Gastroesophageal sphincter (tissue), 4 donors: Measurements from ENCODE around the gene ANLN. TPM values are rescaled to one million over a fixed set of nuclear protein-coding genes. Genes with fewer than 3 reads are reported as not detected.
"Not testable (repeated sequence)": the region's sequence is repeated elsewhere in the genome, so short reads cannot be mapped to it uniquely, and the experiment has no call there.

Experiments
- ATAC-seq: fragments of 150-250 bp; one replicate; pipeline ENCODE4 v1.9.1; 2016; ENCODE audit warnings: mild to moderate bottlenecking, moderate library complexity
- H3K27ac ChIP-seq, 4 donors: fragments of 200-600 bp; sonication (generic) in 3 of 4; 1 replicate in 3 of 4; 2 replicates in 1 of 4; pipeline ENCODE4 v1.5.1; 2016 to 2019
- H3K27me3 ChIP-seq: fragments of 200-600 bp; sonication (generic); one replicate; pipeline ENCODE4 v1.5.1; 2019
- H3K36me3 ChIP-seq, 2 donors: fragments of 200-600 bp; sonication (generic); one replicate each; pipeline ENCODE4 v1.5.1; 2019; ENCODE audit warnings: control low read depth in 1 of 2
- H3K4me1 ChIP-seq, 3 donors: fragments of 200-600 bp; sonication (generic); 1 replicate in 2 of 3; 2 replicates in 1 of 3; pipeline ENCODE4 v1.5.1; 2016 to 2019; ENCODE audit warnings: control low read depth in 2 of 3
- H3K4me3 ChIP-seq, 2 donors: fragments of 200-600 bp; sonication (generic); one replicate each; pipeline ENCODE4 v1.5.1; 2019; ENCODE audit warnings: mild to moderate bottlenecking in 1 of 2, moderate library complexity in 1 of 2
- H3K9me3 ChIP-seq, 3 donors: fragments of 200-600 bp; sonication (generic); one replicate each; pipeline ENCODE4 v1.5.1; 2017 to 2019; ENCODE audit warnings: control low read depth in 2 of 3
- EP300 ChIP-seq: sonication (generic); formaldehyde crosslinking; IDR thresholded peaks from one replicate; pipeline ENCODE4 v1.6.1; 2017; ENCODE audit warnings: antibody characterized with exemption, mild to moderate bottlenecking
- POLR2A ChIP-seq, 2 donors: fragments of 450-650 bp; IDR thresholded peaks; one replicate each; pipeline ENCODE4 v1.6.1; 2017; ENCODE audit warnings: antibody characterized with exemption in 2 of 2, mild to moderate bottlenecking in 2 of 2, moderate library complexity in 1 of 2
- POLR2AphosphoS5 ChIP-seq: sonication (generic); formaldehyde crosslinking; IDR thresholded peaks from one replicate; pipeline ENCODE4 v1.6.1; 2017; ENCODE audit warnings: antibody characterized with exemption
- WGBS, 2 donors: methylation state at CpG; one replicate each; pipeline ENCODE4 v1.1.5; 2018; ENCODE audit warnings: low coverage in 1 of 2; 5-methylcytosine and 5-hydroxymethylcytosine counted together
- total RNA-seq, 4 donors: library from RNA; depleted of rRNA; stranded (reverse); fragments of >200 nt; gene quantifications; one replicate each; pipeline ENCODE4 v1.1.0, GENCODE V29; 2016
- TF ChIP-seq, protein P1 (sequence below), 4 experiments: fragments of 200-600 bp in 2 of 4; fragments of 450-650 bp in 2 of 4; sonication (generic) in 1 of 4; IDR thresholded peaks; one replicate each; pipeline ENCODE4 v1.5.1; 2017 to 2019; ENCODE audit warnings: antibody characterized with exemption in 4 of 4, mild to moderate bottlenecking in 2 of 4, moderate library complexity in 2 of 4

Gene ANLN
- total RNA-seq, 4 donors from 2014 or later = 2.8 to 20.7 (median 13.9) TPM

DNA sequence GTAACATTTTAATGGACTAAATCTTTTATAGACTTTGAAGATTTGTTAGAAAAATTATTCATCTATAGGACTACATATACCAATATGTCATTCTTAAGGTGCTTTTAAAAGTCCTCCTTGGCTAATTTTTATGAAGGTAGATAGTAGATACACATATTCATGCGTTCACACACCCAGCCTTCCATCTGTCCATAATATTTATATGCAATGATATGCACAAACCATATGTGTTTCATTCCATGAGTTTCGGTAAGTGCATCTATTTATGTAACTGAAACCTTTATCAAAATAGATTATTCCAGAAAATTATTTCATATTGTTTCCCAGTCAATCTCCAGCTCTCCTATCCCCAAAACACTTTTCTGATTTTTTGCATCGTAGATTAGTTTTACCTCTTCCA is 101.7 kb downstream of the ANLN start:
- Histone ChIP-seq H3K4me3 (no peak overlapping the region), H3K27me3 (no peaks in the 10 kb centered on the region), H3K36me3 (no peaks in the 10 kb centered on the region), H3K9me3 (no peaks in the 10 kb centered on the region), H3K4me1 (no peaks in the 10 kb centered on the region), H3K27ac (no peak overlapping the region)
- WGBS, 2 donors = 93 to 100% methylated on average over 2 to 3 of the region's 3 CpGs
- no peak for TF ChIP-seq POLR2AphosphoS5
- TF ChIP-seq EP300 = no peak
- no peak for TF ChIP-seq POLR2A (IDR thresholded peaks at IDR 0.05)
- TF ChIP-seq, protein P1, sequence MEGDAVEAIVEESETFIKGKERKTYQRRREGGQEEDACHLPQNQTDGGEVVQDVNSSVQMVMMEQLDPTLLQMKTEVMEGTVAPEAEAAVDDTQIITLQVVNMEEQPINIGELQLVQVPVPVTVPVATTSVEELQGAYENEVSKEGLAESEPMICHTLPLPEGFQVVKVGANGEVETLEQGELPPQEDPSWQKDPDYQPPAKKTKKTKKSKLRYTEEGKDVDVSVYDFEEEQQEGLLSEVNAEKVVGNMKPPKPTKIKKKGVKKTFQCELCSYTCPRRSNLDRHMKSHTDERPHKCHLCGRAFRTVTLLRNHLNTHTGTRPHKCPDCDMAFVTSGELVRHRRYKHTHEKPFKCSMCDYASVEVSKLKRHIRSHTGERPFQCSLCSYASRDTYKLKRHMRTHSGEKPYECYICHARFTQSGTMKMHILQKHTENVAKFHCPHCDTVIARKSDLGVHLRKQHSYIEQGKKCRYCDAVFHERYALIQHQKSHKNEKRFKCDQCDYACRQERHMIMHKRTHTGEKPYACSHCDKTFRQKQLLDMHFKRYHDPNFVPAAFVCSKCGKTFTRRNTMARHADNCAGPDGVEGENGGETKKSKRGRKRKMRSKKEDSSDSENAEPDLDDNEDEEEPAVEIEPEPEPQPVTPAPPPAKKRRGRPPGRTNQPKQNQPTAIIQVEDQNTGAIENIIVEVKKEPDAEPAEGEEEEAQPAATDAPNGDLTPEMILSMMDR (IDR thresholded peaks at IDR 0.05) = no peak
- no peak for ATAC-seq

- Histone ChIP-seq H3K4me1 (no peaks in the 10 kb centered on the region), H3K9me3 (no peaks in the 10 kb centered on the region), H3K27ac (no peak overlapping the region), H3K36me3 (no peaks in the 10 kb centered on the region), H3K27me3 (no peaks in the 10 kb centered on the region), H3K4me3 (no peak overlapping the region)
- TF ChIP-seq POLR2AphosphoS5 (no peak), EP300 (no peak), POLR2A (IDR thresholded peaks at IDR 0.05) (no peak)
- TF ChIP-seq, protein P1 (IDR thresholded peaks at IDR 0.05) = no peak
- no peak for ATAC-seq
- WGBS, 2 donors = 86 to 94% methylated on average over 3 to 6 of the region's 6 CpGs
Measured at GRCh38 chr7:36496576-36496975, 106.9 kb downstream of the ANLN start.

- not testable (repeated sequence) for H3K36me3 ChIP-seq, ATAC-seq, H3K27me3 ChIP-seq, H3K27ac ChIP-seq, H3K9me3 ChIP-seq, H3K4me3 ChIP-seq, H3K4me1 ChIP-seq
- WGBS, 2 donors = 89 to 94% methylated on average over 5 of the region's 6 CpGs
Measured at GRCh38 chr7:36497176-36497575, 107.5 kb downstream of the ANLN start.

DNA sequence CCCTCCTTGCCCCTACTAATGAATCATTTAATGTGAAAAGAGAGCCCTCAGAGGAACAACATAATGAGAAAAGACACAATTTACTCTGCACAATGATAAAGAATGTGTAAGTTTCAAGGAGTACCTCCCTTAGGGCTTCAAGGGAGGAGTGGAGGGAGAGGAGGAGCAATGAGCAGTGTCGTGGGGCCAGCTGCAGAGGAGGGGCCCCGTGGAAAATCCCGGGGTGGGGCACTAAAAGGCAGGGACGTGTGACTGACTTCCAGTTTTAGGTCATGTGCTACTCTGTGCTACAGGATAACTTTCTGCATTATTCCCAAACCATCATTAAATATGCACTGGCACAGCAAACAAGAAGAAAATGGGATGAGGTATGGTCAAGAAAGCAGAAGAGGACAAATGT is 108.1 kb downstream of the ANLN start:
- H3K27me3 ChIP-seq = no peaks in the 10 kb centered on the region
- no peaks in the 10 kb centered on the region for H3K36me3 ChIP-seq
- no peak for ATAC-seq
- no peaks in the 10 kb centered on the region for H3K9me3 ChIP-seq
- H3K4me1 ChIP-seq = no peaks in the 10 kb centered on the region
- TF ChIP-seq, protein P1 (IDR thresholded peaks at IDR 0.05) = no peak
- TF ChIP-seq POLR2A (IDR thresholded peaks at IDR 0.05) (no peak), EP300 (no peak)
- H3K4me3 ChIP-seq = no peak overlapping the region
- 30 to 40% methylated on average over 1 to 4 of the region's 4 CpGs for WGBS, 2 donors
- no peak overlapping the region for H3K27ac ChIP-seq

Other genes with a start within 250 kb of the ANLN start
- 10 to 100 TPM; 12.4 to 36.2 (median 20.4) TPM for gene EEPD1, start 236.6 kb upstream of the ANLN start, total RNA-seq